Middle frontal gyrus (tissue), 1 donor: ENCODE measurements around the gene ICA1.
A peak's percentile ranks its signal among the peaks of the same experiment; 100 is the strongest.

ENCODE experiments used
- DNase-seq: peaks from one replicate; pipeline ENCODE4 v3.0.0-alpha.2; 2015; ENCODE audit warnings: low spot score; ENCODE audit errors: extremely low spot score

ICA1 gene

GRCh38 chr7:8201846-8202441, 60.0 kb downstream of the ICA1 start:
- DNase-seq: no peak

GRCh38 chr7:8200717-8201116, 61.2 kb downstream of the ICA1 start:
- DNase-seq: no peak

GRCh38 chr7:8200316-8200715, 61.7 kb downstream of the ICA1 start:
- DNase-seq: no peak

- no peak for DNase-seq
These were observed 63.8 kb downstream of the ICA1 start for GRCh38 chr7:8197994-8198698.

GRCh38 chr7:8192897-8193296, 69.1 kb downstream of the ICA1 start:
- no peak for DNase-seq

- DNase-seq: no peak
These were observed 71.7 kb downstream of the ICA1 start for GRCh38 chr7:8190119-8190895.

GRCh38 chr7:8189625-8190024, 72.3 kb downstream of the ICA1 start:
- DNase-seq: no peak

GRCh38 chr7:8185926-8186683, 75.9 kb downstream of the ICA1 start:
- no peak for DNase-seq

- no peak for DNase-seq
These were observed 77.7 kb downstream of the ICA1 start for GRCh38 chr7:8184221-8184620.

- no peak for DNase-seq
These were observed 82.5 kb downstream of the ICA1 start for GRCh38 chr7:8179486-8179885.

GRCh38 chr7:8178353-8178752, 83.6 kb downstream of the ICA1 start:
- peak; percentile 39 for DNase-seq

GRCh38 chr7:8177109-8177933, 84.6 kb downstream of the ICA1 start:
- DNase-seq: no peak

GRCh38 chr7:8176370-8177081, 85.4 kb downstream of the ICA1 start:
- no peak for DNase-seq

GRCh38 chr7:8175929-8176369, 86.0 kb downstream of the ICA1 start:
- DNase-seq: no peak

- no peak for DNase-seq
These were observed 89.3 kb downstream of the ICA1 start for GRCh38 chr7:8172372-8173354.

- no peak for DNase-seq
These were observed 92.8 kb downstream of the ICA1 start for GRCh38 chr7:8169171-8169570.

- no peak for DNase-seq
These were observed 93.6 kb downstream of the ICA1 start for GRCh38 chr7:8168336-8168735.

- DNase-seq: no peak
These were observed 96.8 kb downstream of the ICA1 start for GRCh38 chr7:8165150-8165549.

GRCh38 chr7:8162181-8162580, 99.8 kb downstream of the ICA1 start:
- no peak for DNase-seq
